Breast epithelium (tissue), 3 donors: ENCODE measurements around the gene MSX1.

Experiments
- CTCF ChIP-seq, 3 donors: fragments of 450-650 bp; IDR thresholded peaks; one replicate each; pipeline ENCODE4 v1.5.1; 2016 to 2017; ENCODE audit warnings: antibody characterized with exemption in 3 of 3, mild to moderate bottlenecking in 3 of 3, moderate library complexity in 3 of 3
- POLR2A ChIP-seq: fragments of 450-650 bp; IDR thresholded peaks from one replicate; pipeline ENCODE4 v1.6.1; 2016; ENCODE audit warnings: antibody characterized with exemption, mild to moderate bottlenecking, moderate library complexity
- POLR2AphosphoS5 ChIP-seq, 3 donors: sonication (generic); formaldehyde crosslinking; IDR thresholded peaks; one replicate each; pipeline ENCODE4 v1.6.1; 2017; ENCODE audit warnings: antibody characterized with exemption in 3 of 3

- TF ChIP-seq POLR2A (no peak), CTCF (IDR thresholded peaks at IDR 0.05) (no peak), POLR2AphosphoS5 (IDR thresholded peaks at IDR 0.05) (no peak)
These were observed 34.0 kb upstream of the MSX1 start for GRCh38 chr4:4825431-4825830.
